ENCODE data around the gene CKLF. TPM values are rescaled to one million over a fixed set of nuclear protein-coding genes. Genes with fewer than 3 reads are reported as not detected.
A peak's percentile ranks its signal among the peaks of the same experiment; 100 is the strongest.

Gene CKLF
- total and polyA plus RNA-seq, 3 experiments from 2014 or later, result 118 to 265 (median 121) TPM

DNA sequence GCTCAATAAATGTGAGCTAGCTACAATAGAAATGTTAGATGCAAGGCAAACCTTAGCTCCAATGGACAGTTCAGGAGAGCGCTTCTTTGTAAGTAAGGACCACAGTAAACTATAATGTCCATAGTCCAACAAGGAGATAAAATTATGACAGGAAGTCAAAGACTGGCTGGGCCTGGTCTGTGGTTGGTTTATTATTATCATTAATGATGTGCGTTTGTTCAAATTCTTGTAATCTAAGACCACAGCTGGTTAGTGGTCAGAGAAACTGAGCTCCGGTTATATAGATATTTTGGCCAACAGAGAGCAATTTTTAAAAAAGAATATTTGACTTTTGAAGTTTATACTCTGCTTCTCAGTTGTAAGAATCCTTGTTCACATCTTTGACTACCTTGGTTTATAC, 22.2 kb downstream of the CKLF start:
- H3K9me3 ChIP-seq (ENCODE audit: low read length), result no peaks in the 10 kb centered on the region
- peaks cover 15 to 58% (median 38%) of the 10 kb centered on the region in 3 donors for H3K4me1 Mint-ChIP-seq
- H3K36me3 ChIP-seq (ENCODE audit: insufficient read depth, low read length), result no peaks in the 10 kb centered on the region
- H3K36me3 Mint-ChIP-seq, result peaks cover 0 to 7% (median 0%) of the 10 kb centered on the region in 3 donors
- POLR2A ChIA-PET, result no interaction called here
- no peak overlapping the region for H3K4me3 Mint-ChIP-seq
- H3K27ac ChIP-seq (ENCODE audit: low read depth, low read length), result no peak overlapping the region
- H3K9me3 Mint-ChIP-seq, result no peaks in the 10 kb centered on the region
- CTCF ChIA-PET, result interaction anchor here (0.9 to 2.3 kb wide), 5 partner anchors 11 to 34 kb away, joined by 3 to 9 read pairs (median 4); no protein-coding TSS in a partner anchor
- no peaks in the 10 kb centered on the region for H3K4me1 ChIP-seq (ENCODE audit: insufficient read depth, low read length)
- no peak overlapping the region for H3K4me3 ChIP-seq (ENCODE audit: low read length)
- no peak for DNase-seq
- H3K27me3 ChIP-seq (ENCODE audit: insufficient read depth, low read length, poor library complexity, severe bottlenecking), result no peaks in the 10 kb centered on the region
- peaks cover 3 to 4% of the 10 kb centered on the region in 2 donors for H3K27me3 Mint-ChIP-seq
- peak overlapping the region in 3 of 8 donors; percentile 19 to 63 (median 37) for H3K27ac Mint-ChIP-seq

DNA sequence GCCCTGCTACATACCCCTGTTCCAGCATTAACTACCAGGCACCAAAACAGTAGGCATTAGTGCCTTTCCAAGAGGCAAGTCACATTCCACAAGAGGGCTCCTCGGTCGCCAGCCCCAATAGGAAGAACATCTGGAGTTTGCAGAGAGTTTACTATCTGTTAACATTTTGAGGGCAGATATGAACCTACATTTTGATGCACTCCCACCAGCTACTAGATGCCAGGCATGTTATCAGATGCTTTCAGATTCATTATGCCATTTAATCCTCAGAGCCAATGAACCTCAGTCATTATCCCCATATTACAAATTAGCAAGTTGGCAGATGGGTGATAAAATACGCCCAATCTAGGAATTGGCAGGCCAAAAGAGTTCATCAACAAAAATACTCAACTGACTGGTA, 22.7 kb downstream of the CKLF start:
- ChIA-PET POLR2A (interaction anchor here (0.5 kb wide), 1 partner anchor 53 kb away, joined by 4 read pairs; no protein-coding TSS in a partner anchor), CTCF (interaction anchor here (1.0 to 1.9 kb wide), 7 partner anchors 10 to 169 kb away, joined by 3 to 5 read pairs (median 3); partner anchors contain the start of gene CKLF)
- no peak overlapping the region for H3K4me3 Mint-ChIP-seq
- Histone ChIP-seq H3K27me3 (ENCODE audit: insufficient read depth, low read length, poor library complexity, severe bottlenecking) (no peaks in the 10 kb centered on the region), H3K36me3 (ENCODE audit: insufficient read depth, low read length) (no peaks in the 10 kb centered on the region), H3K4me3 (ENCODE audit: low read length) (no peak overlapping the region), H3K27ac (ENCODE audit: low read depth, low read length) (no peak overlapping the region), H3K4me1 (ENCODE audit: insufficient read depth, low read length) (no peaks in the 10 kb centered on the region), H3K9me3 (ENCODE audit: low read length) (no peaks in the 10 kb centered on the region)
- peak overlapping the region in 3 of 8 donors; percentile 19 to 63 (median 37) for H3K27ac Mint-ChIP-seq
- peaks cover 17 to 58% (median 36%) of the 10 kb centered on the region in 3 donors for H3K4me1 Mint-ChIP-seq
- H3K36me3 Mint-ChIP-seq, result peaks cover 0 to 7% (median 0%) of the 10 kb centered on the region in 3 donors
- peaks cover 4 to 6% of the 10 kb centered on the region in 2 donors for H3K27me3 Mint-ChIP-seq
- DNase-seq, result no peak
- H3K9me3 Mint-ChIP-seq, result no peaks in the 10 kb centered on the region

DNA sequence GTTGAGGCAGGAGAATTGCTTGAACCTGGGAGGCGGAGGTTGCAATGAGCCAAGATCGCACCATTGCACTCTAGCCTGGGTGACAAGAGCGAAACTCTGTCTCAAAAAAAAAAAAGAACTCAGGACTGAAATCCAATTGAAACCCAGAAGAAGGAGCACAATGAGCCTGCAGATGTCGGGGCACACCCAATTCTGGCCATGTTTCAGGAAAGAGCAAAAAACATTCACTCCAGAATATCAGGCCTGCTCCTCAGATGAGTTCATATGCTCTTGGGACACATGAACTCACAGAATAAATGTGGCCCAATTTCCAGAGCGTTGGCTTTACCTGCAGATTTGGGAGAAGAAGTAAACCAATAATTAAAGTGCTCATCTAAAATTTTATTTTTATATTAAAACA, 23.9 kb downstream of the CKLF start:
- no peaks in the 10 kb centered on the region for H3K27me3 ChIP-seq (ENCODE audit: insufficient read depth, low read length, poor library complexity, severe bottlenecking)
- no peak overlapping the region for H3K27ac Mint-ChIP-seq
- H3K27ac ChIP-seq (ENCODE audit: low read depth, low read length), result no peak overlapping the region
- no peak overlapping the region for H3K4me3 Mint-ChIP-seq
- no peaks in the 10 kb centered on the region for H3K36me3 ChIP-seq (ENCODE audit: insufficient read depth, low read length)
- no peaks in the 10 kb centered on the region for H3K4me1 ChIP-seq (ENCODE audit: insufficient read depth, low read length)
- no peak for DNase-seq
- H3K27me3 Mint-ChIP-seq, result peaks cover 4 to 13% of the 10 kb centered on the region in 2 donors
- CTCF ChIA-PET, result interaction anchor here (1.0 to 1.7 kb wide), 3 partner anchors 11 to 33 kb away, joined by 3 to 4 read pairs (median 3); partner anchors contain the start of gene CKLF
- H3K4me1 Mint-ChIP-seq, result peaks cover 17 to 54% (median 25%) of the 10 kb centered on the region in 3 donors
- H3K36me3 Mint-ChIP-seq, result no peaks in the 10 kb centered on the region
- H3K9me3 ChIP-seq (ENCODE audit: low read length), result no peaks in the 10 kb centered on the region
- POLR2A ChIA-PET, result no interaction called here
- no peaks in the 10 kb centered on the region for H3K9me3 Mint-ChIP-seq
- no peak overlapping the region for H3K4me3 ChIP-seq (ENCODE audit: low read length)

DNA sequence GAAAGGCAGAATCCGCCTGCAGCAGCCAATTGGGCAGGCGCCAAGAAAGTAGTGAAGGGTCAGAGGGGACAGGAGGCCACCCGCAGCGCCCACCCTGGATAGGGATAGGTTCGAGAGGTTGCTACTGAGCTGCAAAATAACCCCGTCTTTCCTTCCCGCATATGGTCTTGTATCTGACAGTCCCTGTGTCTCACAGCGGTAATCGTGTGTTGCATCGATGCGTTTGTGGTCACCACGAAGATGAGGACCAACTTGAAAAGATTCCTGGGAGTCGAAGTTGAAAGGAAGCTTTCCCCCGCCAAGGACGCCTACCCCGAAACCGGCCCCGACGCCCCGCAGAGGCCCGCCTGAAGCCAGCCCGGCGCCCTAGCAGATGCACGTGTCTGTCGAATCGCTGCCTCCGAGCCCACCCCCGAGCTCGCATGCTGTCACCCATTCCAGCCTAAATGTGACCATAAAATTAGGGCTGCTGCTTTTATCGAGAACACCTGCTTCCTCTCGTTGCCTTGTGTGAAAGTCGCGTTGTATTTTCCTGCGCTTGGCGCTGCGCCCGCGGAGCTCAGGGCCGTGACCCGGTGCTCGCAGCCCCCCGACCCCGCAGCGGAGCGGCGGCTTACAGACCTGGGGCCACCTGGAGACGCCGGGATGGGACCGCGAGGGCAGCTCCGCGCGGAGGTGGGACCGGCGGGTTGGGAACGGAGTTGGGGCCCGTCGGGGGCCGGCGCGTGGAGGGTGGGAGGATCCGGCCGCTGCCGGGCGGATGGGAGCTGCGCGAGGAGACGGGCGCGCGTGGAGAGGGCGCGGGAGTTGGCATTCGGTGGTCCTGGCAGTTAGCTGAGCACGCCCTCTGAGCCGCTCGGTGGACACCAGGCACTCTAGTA, 26.5 kb downstream of the CKLF start, which contains the start of gene CMTM2:
CMTM2 (plus strand) TSS at position 813 of the 881 bp plus-strand sequence. CDS start 145 bp downstream, outside the sequence.
- ChIA-PET POLR2A (interaction anchor here (0.6 to 1.0 kb wide), 2 partner anchors 9 to 25 kb away, joined by 3 read pairs; partner anchors contain the start of gene CMTM3), CTCF (interaction anchor here (0.6 to 3.5 kb wide), 10 partner anchors 9 to 172 kb away, joined by 3 to 15 read pairs (median 4); no protein-coding TSS in a partner anchor)
- peaks cover 4 to 13% of the 10 kb centered on the region in 2 donors for H3K27me3 Mint-ChIP-seq
- no peak within 1 kb of the TSS for H3K27ac ChIP-seq (ENCODE audit: low read depth, low read length)
- peak within 1 kb of the TSS; percentile 44 for H3K4me3 ChIP-seq (ENCODE audit: low read length)
- no peaks in the 10 kb centered on the region for H3K36me3 ChIP-seq (ENCODE audit: insufficient read depth, low read length)
- peak within 1 kb of the TSS in 3 of 8 donors; percentile 14 to 82 (median 58) for H3K27ac Mint-ChIP-seq
- H3K4me1 Mint-ChIP-seq, result peaks cover 14 to 38% (median 15%) of the 10 kb centered on the region in 3 donors
- peak within 1 kb of the TSS; percentile 65 to 89 (median 75) for H3K4me3 Mint-ChIP-seq
- no peaks in the 10 kb centered on the region for H3K27me3 ChIP-seq (ENCODE audit: insufficient read depth, low read length, poor library complexity, severe bottlenecking)
- H3K4me1 ChIP-seq (ENCODE audit: insufficient read depth, low read length), result no peaks in the 10 kb centered on the region
- DNase-seq, result peak in 2 of 5 donors; percentile 11 to 21
- H3K9me3 Mint-ChIP-seq, result no peaks in the 10 kb centered on the region
- no peaks in the 10 kb centered on the region for H3K9me3 ChIP-seq (ENCODE audit: low read length)
- H3K36me3 Mint-ChIP-seq, result no peaks in the 10 kb centered on the region

DNA sequence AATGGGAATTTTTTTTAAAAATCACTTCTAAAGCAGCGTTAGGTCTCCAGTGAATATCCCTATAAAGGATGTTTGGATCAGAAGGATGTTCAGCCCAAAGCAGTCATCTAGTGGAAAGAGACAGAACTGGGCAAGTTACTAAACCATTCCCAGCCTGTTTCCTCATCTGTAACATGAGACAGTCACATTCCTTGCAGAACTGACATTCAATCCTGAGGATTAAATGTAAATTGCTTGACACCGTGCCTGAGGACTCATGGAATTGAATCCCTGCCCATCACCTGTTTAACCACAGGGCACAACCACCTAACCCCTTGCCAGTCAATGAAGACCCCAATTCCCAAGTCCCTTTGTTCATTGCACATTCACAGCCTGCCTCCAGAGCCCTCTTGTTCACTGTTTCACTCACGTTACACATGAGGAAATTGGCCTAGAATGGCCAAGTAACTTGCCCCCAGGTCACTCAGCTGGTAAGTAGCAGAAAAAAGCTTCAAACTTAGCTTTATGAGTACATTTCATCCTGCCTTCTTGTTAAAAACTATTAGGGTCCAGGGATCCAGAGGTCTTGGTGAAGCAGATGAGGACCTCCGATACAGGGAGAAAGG, 28.3 kb downstream of the CKLF start:
- Histone ChIP-seq H3K27ac (ENCODE audit: low read depth, low read length) (no peak overlapping the region), H3K4me3 (ENCODE audit: low read length) (no peak overlapping the region), H3K9me3 (ENCODE audit: low read length) (no peaks in the 10 kb centered on the region), H3K36me3 (ENCODE audit: insufficient read depth, low read length) (no peaks in the 10 kb centered on the region), H3K4me1 (ENCODE audit: insufficient read depth, low read length) (no peaks in the 10 kb centered on the region), H3K27me3 (ENCODE audit: insufficient read depth, low read length, poor library complexity, severe bottlenecking) (no peaks in the 10 kb centered on the region)
- Mint-ChIP-seq H3K9me3 (no peaks in the 10 kb centered on the region), H3K4me1 (peaks cover 14 to 27% (median 15%) of the 10 kb centered on the region in 3 donors), H3K36me3 (no peaks in the 10 kb centered on the region), H3K27ac (peak overlapping the region in 1 of 8 donors; percentile 44), H3K27me3 (peaks cover 4 to 13% of the 10 kb centered on the region in 2 donors), H3K4me3 (peak overlapping the region in 4 of 7 donors; percentile 44 to 82 (median 64))
- no peak for DNase-seq
- ChIA-PET CTCF (interaction anchor here (0.8 to 1.7 kb wide), 4 partner anchors 8 to 174 kb away, joined by 3 to 4 read pairs (median 4); no protein-coding TSS in a partner anchor), POLR2A (no interaction called here)

DNA sequence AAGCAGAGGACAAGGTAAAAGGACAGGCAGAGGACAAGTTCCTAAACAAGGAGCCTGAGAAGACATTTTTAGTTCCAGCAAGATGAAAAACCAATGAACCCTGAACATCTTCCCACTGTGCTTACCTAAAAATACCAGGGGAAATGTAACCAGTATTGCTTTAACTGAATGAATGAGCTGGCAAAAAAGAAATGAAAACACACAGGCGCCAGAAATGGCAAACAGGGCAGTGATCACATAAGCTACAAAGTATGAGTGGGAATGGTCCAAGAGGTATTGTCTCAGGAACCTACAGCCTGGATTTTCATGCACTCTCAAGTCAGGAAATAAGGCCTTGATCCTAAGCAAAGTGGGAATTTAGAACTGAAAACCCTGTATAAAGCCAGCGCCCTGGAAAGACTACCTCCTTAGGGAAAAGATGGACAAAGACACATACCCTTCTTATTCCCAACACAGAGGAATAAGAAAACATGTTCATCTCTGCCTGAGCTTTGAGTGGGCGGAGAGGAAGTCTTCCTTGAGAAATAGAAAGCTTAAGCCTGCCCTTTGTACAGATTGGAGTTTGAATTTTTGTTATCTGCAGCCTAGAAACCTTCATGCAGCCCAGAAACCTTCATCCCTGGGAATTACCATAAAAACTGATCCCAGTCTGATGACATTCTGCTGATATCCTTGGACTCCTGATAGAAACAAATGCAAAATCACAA, 29.0 kb downstream of the CKLF start:
- CTCF ChIA-PET, result interaction anchor here (0.8 to 1.2 kb wide), 2 partner anchors 8 to 18 kb away, joined by 3 to 4 read pairs; no protein-coding TSS in a partner anchor
- Histone ChIP-seq H3K9me3 (ENCODE audit: low read length) (no peaks in the 10 kb centered on the region), H3K4me1 (ENCODE audit: insufficient read depth, low read length) (no peaks in the 10 kb centered on the region), H3K27ac (ENCODE audit: low read depth, low read length) (no peak overlapping the region), H3K27me3 (ENCODE audit: insufficient read depth, low read length, poor library complexity, severe bottlenecking) (no peaks in the 10 kb centered on the region), H3K36me3 (ENCODE audit: insufficient read depth, low read length) (no peaks in the 10 kb centered on the region), H3K4me3 (ENCODE audit: low read length) (no peak overlapping the region)
- Mint-ChIP-seq H3K27me3 (peaks cover 4 to 13% of the 10 kb centered on the region in 2 donors), H3K36me3 (no peaks in the 10 kb centered on the region), H3K4me1 (peaks cover 14 to 27% (median 15%) of the 10 kb centered on the region in 3 donors), H3K27ac (peak overlapping the region in 1 of 8 donors; percentile 44), H3K4me3 (no peak overlapping the region), H3K9me3 (no peaks in the 10 kb centered on the region)
- POLR2A ChIA-PET, result no interaction called here
- no peak for DNase-seq

DNA sequence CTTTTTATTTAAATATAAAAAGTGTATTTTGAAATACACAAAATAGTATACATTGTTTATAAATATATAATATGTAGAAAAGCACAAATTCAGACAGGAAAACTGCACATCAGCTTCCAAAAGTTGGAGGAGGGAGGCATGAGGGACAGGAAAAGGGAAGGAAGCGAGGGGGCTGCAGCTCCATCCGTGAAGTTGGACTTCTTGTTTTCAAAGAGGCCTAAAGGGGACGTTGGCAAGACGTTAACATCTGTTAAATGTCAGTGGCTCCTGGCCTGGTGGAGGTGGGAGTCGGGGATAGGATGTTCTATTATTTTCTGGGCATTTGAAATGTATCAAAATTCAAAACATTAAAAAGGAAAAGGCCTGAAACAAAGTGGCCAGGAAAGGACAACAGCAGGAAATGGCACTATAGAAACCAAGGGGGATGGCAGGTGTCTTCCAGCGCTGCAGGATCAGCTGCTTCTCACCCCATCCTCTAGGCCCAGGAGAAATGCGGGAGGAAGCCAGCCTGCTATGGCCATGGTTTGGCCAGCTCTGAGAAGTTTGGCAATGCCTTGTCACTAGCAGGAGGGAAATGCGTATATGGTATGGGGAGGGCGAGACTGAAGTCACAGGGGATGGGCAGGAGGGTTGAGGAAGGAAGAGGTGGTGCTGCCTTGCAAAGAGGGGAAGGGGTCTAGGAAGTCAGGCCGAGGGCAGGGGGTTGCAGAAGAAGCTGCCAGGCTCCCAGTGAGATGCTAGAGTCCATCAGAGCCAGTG, 33.3 kb downstream of the CKLF start:
- Histone ChIP-seq H3K4me1 (ENCODE audit: insufficient read depth, low read length) (peaks cover 17% of the 10 kb centered on the region), H3K4me3 (ENCODE audit: low read length) (no peak overlapping the region), H3K36me3 (ENCODE audit: insufficient read depth, low read length) (no peaks in the 10 kb centered on the region), H3K27ac (ENCODE audit: low read depth, low read length) (no peak overlapping the region), H3K9me3 (ENCODE audit: low read length) (no peaks in the 10 kb centered on the region), H3K27me3 (ENCODE audit: insufficient read depth, low read length, poor library complexity, severe bottlenecking) (no peaks in the 10 kb centered on the region)
- Mint-ChIP-seq H3K4me3 (no peak overlapping the region), H3K27ac (peak overlapping the region in 2 of 8 donors; percentile 52 to 61), H3K36me3 (peaks cover 0 to 3% (median 0%) of the 10 kb centered on the region in 3 donors), H3K27me3 (peaks cover 3 to 5% of the 10 kb centered on the region in 2 donors), H3K4me1 (peaks cover 15 to 21% (median 15%) of the 10 kb centered on the region in 3 donors), H3K9me3 (no peaks in the 10 kb centered on the region)
- ChIA-PET POLR2A (no interaction called here), CTCF (interaction anchor here (1.5 kb wide), 1 partner anchor 18 kb away, joined by 5 read pairs; the partner anchor contains the start of gene CMTM3)
- DNase-seq, result no peak

All from CD8-positive, alpha-beta memory T cell (primary cell).